Measurements from ENCODE around the gene IAH1.

DNA sequence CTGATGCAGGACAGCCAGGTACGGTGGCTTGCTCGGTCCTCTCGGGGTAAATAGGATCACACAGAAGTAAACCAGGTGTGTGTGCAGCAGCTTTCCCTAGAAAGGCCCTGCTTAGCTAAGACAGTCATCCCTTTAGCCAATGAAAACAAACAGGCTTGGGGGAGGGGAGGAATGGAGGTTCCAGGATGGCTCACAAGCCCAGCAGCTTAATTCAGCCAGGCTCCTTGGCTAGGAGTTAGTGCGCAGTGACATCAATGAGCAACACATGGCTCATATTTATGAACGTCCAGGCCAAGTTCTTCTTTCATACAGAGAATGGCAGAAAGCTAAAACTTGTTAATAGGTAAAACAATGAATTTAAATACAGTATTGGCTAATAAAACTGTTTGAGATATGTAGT is 10.2 kb downstream of the IAH1 start:
- TF ChIP-seq, protein P1, sequence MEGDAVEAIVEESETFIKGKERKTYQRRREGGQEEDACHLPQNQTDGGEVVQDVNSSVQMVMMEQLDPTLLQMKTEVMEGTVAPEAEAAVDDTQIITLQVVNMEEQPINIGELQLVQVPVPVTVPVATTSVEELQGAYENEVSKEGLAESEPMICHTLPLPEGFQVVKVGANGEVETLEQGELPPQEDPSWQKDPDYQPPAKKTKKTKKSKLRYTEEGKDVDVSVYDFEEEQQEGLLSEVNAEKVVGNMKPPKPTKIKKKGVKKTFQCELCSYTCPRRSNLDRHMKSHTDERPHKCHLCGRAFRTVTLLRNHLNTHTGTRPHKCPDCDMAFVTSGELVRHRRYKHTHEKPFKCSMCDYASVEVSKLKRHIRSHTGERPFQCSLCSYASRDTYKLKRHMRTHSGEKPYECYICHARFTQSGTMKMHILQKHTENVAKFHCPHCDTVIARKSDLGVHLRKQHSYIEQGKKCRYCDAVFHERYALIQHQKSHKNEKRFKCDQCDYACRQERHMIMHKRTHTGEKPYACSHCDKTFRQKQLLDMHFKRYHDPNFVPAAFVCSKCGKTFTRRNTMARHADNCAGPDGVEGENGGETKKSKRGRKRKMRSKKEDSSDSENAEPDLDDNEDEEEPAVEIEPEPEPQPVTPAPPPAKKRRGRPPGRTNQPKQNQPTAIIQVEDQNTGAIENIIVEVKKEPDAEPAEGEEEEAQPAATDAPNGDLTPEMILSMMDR (IDR thresholded peaks at IDR 0.05), result no peak
- no peak for TF ChIP-seq POLR2A (IDR thresholded peaks at IDR 0.05)
